ENCODE measurements around the gene LRCOL1. TPM values are rescaled to one million over a fixed set of nuclear protein-coding genes. Genes with fewer than 3 reads are reported as not detected.

LRCOL1 gene
- total and polyA plus RNA-seq, 11 donors: not detected

GRCh38 chr12:132595183-132595582 lies 15.2 kb downstream of the LRCOL1 start:
- H3K27me3 ChIP-seq: peaks cover 0 to 23% (median 0%) of the 10 kb centered on the region in 9 donors
- WGBS, 4 donors: 80 to 87% (median 85%) methylated on average over 11 of the region's 11 CpGs
- intact Hi-C loops (cut with DNase I): loop anchor here in 1 of 10 donors (10.0 kb wide), 1 partner anchor 100 kb away; the partner anchor contains the start of gene FBRSL1

DNA sequence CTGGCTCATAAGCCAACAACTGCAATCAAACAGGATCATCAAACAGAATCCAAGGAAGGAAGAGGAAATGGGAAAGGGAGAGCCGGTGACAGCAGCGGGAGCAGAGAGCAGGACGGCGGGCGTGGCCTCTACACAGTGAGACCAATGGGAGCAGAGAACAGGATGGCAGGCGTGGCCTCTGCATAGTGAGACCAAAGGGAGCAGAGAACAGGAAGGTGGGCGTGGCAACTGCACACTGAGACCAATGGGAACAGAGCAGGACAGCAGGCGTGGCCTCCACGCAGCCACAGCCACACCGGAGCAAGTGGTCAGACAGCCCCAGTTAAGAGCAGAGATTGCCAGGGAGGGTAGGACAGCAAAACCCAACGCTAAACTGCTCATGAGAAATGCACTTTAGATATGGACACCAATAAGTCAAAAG lies 16.4 kb downstream of the LRCOL1 start:
- TF ChIP-seq POLR2A (IDR thresholded peaks at IDR 0.05): no peak
- Histone ChIP-seq H3K27me3 (peaks cover 0 to 18% (median 0%) of the 10 kb centered on the region in 9 donors), H3K27ac (no peak overlapping the region), H3K9me3 (no peaks in the 10 kb centered on the region), H3K4me3 (peak overlapping the region in 5 of 12 donors; percentile 20 to 38 (median 28)), H3K4me1 (peaks cover 0 to 19% (median 5%) of the 10 kb centered on the region in 12 donors), H3K36me3 (no peaks in the 10 kb centered on the region)
- intact Hi-C loops (cut with DNase I): loop anchor here in 1 of 10 donors (10.0 kb wide), 1 partner anchor 99 kb away; the partner anchor contains the start of gene FBRSL1
- 2 to 23% (median 7%) methylated on average over 11 of the region's 11 CpGs for WGBS, 4 donors
- ATAC-seq (peak; percentile 98 to 99 (median 99)), DNase-seq (peak; percentile 88 to 98 (median 94))

More at GRCh38 chr12:132595183-132595582, 15.2 kb downstream of the LRCOL1 start:
- ATAC-seq: no peak
- TF ChIP-seq POLR2A (IDR thresholded peaks at IDR 0.05): no peak
- TF ChIP-seq CTCF (IDR thresholded peaks at IDR 0.05): no peak
- Histone ChIP-seq H3K4me3 (no peak overlapping the region), H3K4me1 (peaks cover 0 to 23% (median 6%) of the 10 kb centered on the region in 12 donors), H3K36me3 (no peaks in the 10 kb centered on the region), H3K27ac (no peak overlapping the region), H3K9me3 (no peaks in the 10 kb centered on the region)
- DNase-seq: peak in 1 of 5 donors; percentile 26

- Histone ChIP-seq H3K4me1 (peaks cover 0 to 15% (median 5%) of the 10 kb centered on the region in 12 donors), H3K9me3 (no peaks in the 10 kb centered on the region), H3K27me3 (peaks cover 0 to 18% (median 0%) of the 10 kb centered on the region in 9 donors), H3K27ac (no peak overlapping the region), H3K36me3 (no peaks in the 10 kb centered on the region), H3K4me3 (peak overlapping the region in 5 of 12 donors; percentile 20 to 38 (median 28))
- DNase-seq (peak in 1 of 5 donors; percentile 61), ATAC-seq (peak in 1 of 4 donors; percentile 3)
- intact Hi-C loops (cut with DNase I): loop anchor here in 1 of 10 donors (10.0 kb wide), 1 partner anchor 99 kb away; the partner anchor contains the start of gene FBRSL1
- TF ChIP-seq CTCF (IDR thresholded peaks at IDR 0.05) (no peak), POLR2A (IDR thresholded peaks at IDR 0.05) (no peak)
- whole genome bisulfite sequencing, 4 donors: 61 to 78% (median 67%) methylated on average over 18 of the region's 18 CpGs
These were observed 16.9 kb downstream of the LRCOL1 start for GRCh38 chr12:132593521-132593920.

DNA sequence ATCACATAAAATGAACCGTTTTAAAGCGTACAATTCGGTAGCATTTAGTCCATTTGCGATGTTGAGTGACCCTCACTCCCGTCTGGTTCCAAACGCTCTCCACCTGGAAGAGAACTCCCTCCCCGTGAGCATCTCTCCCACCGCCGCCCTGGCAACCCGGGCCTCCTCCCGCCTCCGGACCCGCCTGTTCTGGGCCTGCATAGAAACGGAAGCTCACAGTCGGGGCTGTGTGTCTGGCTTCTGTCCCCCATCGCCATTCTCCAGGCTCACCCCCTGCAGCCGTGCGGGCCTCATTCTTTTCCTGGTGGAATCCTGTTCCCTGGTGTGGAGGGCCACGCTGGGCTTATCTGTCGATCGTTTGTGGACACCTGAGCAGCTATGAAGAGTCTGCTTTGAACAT lies 17.3 kb downstream of the LRCOL1 start:
- intact Hi-C loops (cut with DNase I): loop anchor here in 1 of 10 donors (10.0 kb wide), 1 partner anchor 98 kb away; the partner anchor contains the start of gene FBRSL1
- WGBS, 4 donors: 73 to 78% (median 77%) methylated on average over 18 to 21 of the region's 21 CpGs
- ATAC-seq (no peak), DNase-seq (peak in 1 of 5 donors; percentile 45)
- H3K27ac ChIP-seq: no peak overlapping the region
- no peaks in the 10 kb centered on the region for H3K9me3 ChIP-seq
- no peak for TF ChIP-seq CTCF (IDR thresholded peaks at IDR 0.05)
- no peak for TF ChIP-seq POLR2A (IDR thresholded peaks at IDR 0.05)
- no peaks in the 10 kb centered on the region for H3K36me3 ChIP-seq
- peaks cover 0 to 18% (median 0%) of the 10 kb centered on the region in 9 donors for H3K27me3 ChIP-seq
- peaks cover 0 to 15% (median 5%) of the 10 kb centered on the region in 12 donors for H3K4me1 ChIP-seq
- no peak overlapping the region for H3K4me3 ChIP-seq
